AG20443 (cell line): ENCODE measurements around the gene IFNGR2.

Experiments used
- DNase-seq: peaks from one replicate; pipeline ENCODE4 v3.0.0; 2012; ENCODE audit warnings: low spot score, mixed read lengths

IFNGR2 gene

GRCh38 chr21:33481314-33481943 lies 78.2 kb downstream of the IFNGR2 start:
- no peak for DNase-seq
